Loucy (cell line): ENCODE data around the gene RNU5D-1.

ENCODE experiments used
- H2AFZ ChIP-seq: fragments of 200-600 bp; sonication (generic); 2 replicates; pipeline ENCODE4 v1.6.0; 2016; ENCODE audit warnings: antibody characterized with exemption, mild to moderate bottlenecking, low read length, moderate library complexity
- H3F3A ChIP-seq: fragments of 200-600 bp; 2 replicates; pipeline ENCODE4 v1.6.0; 2016; ENCODE audit warnings: antibody characterized with exemption, low read depth, mild to moderate bottlenecking
- H3K27me3 ChIP-seq: fragments of 200-600 bp; sonication (generic); 2 replicates; pipeline ENCODE4 v1.6.1; 2014; ENCODE audit warnings: low read length, mild to moderate bottlenecking; ENCODE audit not compliant: insufficient read depth, poor library complexity, severe bottlenecking
- H3K36me3 ChIP-seq: fragments of 200-600 bp; sonication (generic); 2 replicates; pipeline ENCODE4 v1.6.1; 2016; ENCODE audit warnings: low read length; ENCODE audit not compliant: insufficient read depth
- H3K4me1 ChIP-seq: fragments of 200-600 bp; sonication (generic); 2 replicates; pipeline ENCODE4 v1.5.1; 2014; ENCODE audit warnings: low read length, mild to moderate bottlenecking; ENCODE audit not compliant: insufficient read depth, poor library complexity, severe bottlenecking
- H3K4me2 ChIP-seq: fragments of 200-600 bp; sonication (generic); 2 replicates; pipeline ENCODE4 v1.6.0; 2014; ENCODE audit warnings: antibody characterized with exemption, low read length, low read depth, mild to moderate bottlenecking; ENCODE audit not compliant: poor library complexity, severe bottlenecking
- H3K4me3 ChIP-seq: fragments of 200-600 bp; sonication (generic); 2 replicates; pipeline ENCODE4 v1.5.1; 2014; ENCODE audit warnings: low read length, mild to moderate bottlenecking, mixed read lengths; ENCODE audit not compliant: poor library complexity, severe bottlenecking
- H3K79me2 ChIP-seq: fragments of 200-600 bp; sonication (generic); 2 replicates; pipeline ENCODE4 v1.6.1; 2014; ENCODE audit warnings: low read length; ENCODE audit not compliant: insufficient read depth
- H3K9ac ChIP-seq: fragments of 200-600 bp; sonication (generic); 2 replicates; pipeline ENCODE4 v1.6.0; 2014; ENCODE audit warnings: mild to moderate bottlenecking, low read depth, low read length, moderate library complexity; ENCODE audit not compliant: poor library complexity, severe bottlenecking
- H3K9me2 ChIP-seq: fragments of 200-600 bp; sonication (generic); replicated peaks from 2 replicates; pipeline ENCODE4 v1.6.1; 2016; ENCODE audit warnings: low read depth, low read length, mixed read lengths
- H3K9me3 ChIP-seq: fragments of 200-600 bp; sonication (generic); 2 replicates; pipeline ENCODE4 v1.6.1; 2014; ENCODE audit warnings: mild to moderate bottlenecking, antibody characterized with exemption, low read length, low read depth; ENCODE audit not compliant: insufficient read depth
- H4K20me1 ChIP-seq: fragments of 200-600 bp; sonication (generic); 2 replicates; pipeline ENCODE4 v1.6.0; 2014; ENCODE audit warnings: antibody characterized with exemption, low read length, mild to moderate bottlenecking; ENCODE audit not compliant: insufficient read depth, poor library complexity, severe bottlenecking
- CTCF ChIP-seq: fragments of 200-600 bp; sonication (generic); conservative IDR thresholded peaks from 2 replicates; pipeline ENCODE4 v1.5.1; 2014; ENCODE audit warnings: mild to moderate bottlenecking, antibody characterized with exemption, low read length
- EZH2phosphoT487 ChIP-seq: fragments of 200-600 bp; IDR thresholded peaks from 2 replicates; pipeline ENCODE4 v1.6.1; 2018; ENCODE audit warnings: antibody characterized with exemption, mild to moderate bottlenecking, moderate library complexity, borderline replicate concordance

RNU5D-1 gene

GRCh38 chr1:44698138-44698537 is 32.8 kb downstream of the RNU5D-1 start:
- H3K4me1 ChIP-seq, result peaks cover 6% of the 10 kb centered on the region
- no peaks in the 10 kb centered on the region for H3K79me2 ChIP-seq
- no peak overlapping the region for H2AFZ ChIP-seq
- no peaks in the 10 kb centered on the region for H4K20me1 ChIP-seq
- H3K9me3 ChIP-seq, result no peaks in the 10 kb centered on the region
- H3K27me3 ChIP-seq, result no peaks in the 10 kb centered on the region
- no peaks in the 10 kb centered on the region for H3F3A ChIP-seq
- H3K9me2 ChIP-seq, result no peaks in the 10 kb centered on the region
- TF ChIP-seq CTCF, result no peak
- TF ChIP-seq EZH2phosphoT487, result no peak
- H3K36me3 ChIP-seq, result no peaks in the 10 kb centered on the region
- no peak overlapping the region for H3K4me2 ChIP-seq
- H3K9ac ChIP-seq, result no peak overlapping the region
- no peak overlapping the region for H3K4me3 ChIP-seq

- no peaks in the 10 kb centered on the region for H3K27me3 ChIP-seq
- H4K20me1 ChIP-seq, result no peaks in the 10 kb centered on the region
- H3K9me3 ChIP-seq, result no peaks in the 10 kb centered on the region
- no peak overlapping the region for H3K9ac ChIP-seq
- H3K9me2 ChIP-seq, result no peaks in the 10 kb centered on the region
- no peaks in the 10 kb centered on the region for H3F3A ChIP-seq
- H3K4me3 ChIP-seq, result no peak overlapping the region
- no peak for TF ChIP-seq CTCF
- TF ChIP-seq EZH2phosphoT487, result no peak
- H3K79me2 ChIP-seq, result no peaks in the 10 kb centered on the region
- H3K36me3 ChIP-seq, result no peaks in the 10 kb centered on the region
- H3K4me1 ChIP-seq, result peaks cover 6% of the 10 kb centered on the region
- peak overlapping the region; percentile 78 for H2AFZ ChIP-seq
- H3K4me2 ChIP-seq, result no peak overlapping the region
These were observed 34.1 kb downstream of the RNU5D-1 start for GRCh38 chr1:44696789-44697345.

- Histone ChIP-seq H4K20me1 (no peaks in the 10 kb centered on the region), H3K27me3 (no peaks in the 10 kb centered on the region), H3K9ac (no peak overlapping the region), H3K9me2 (no peaks in the 10 kb centered on the region), H3K4me1 (peaks cover 6% of the 10 kb centered on the region), H3K36me3 (no peaks in the 10 kb centered on the region), H3K79me2 (no peaks in the 10 kb centered on the region), H3K4me3 (no peak overlapping the region), H2AFZ (peak overlapping the region; percentile 78; the same call in 1 of the 2 replicates), H3K4me2 (no peak overlapping the region), H3K9me3 (no peaks in the 10 kb centered on the region), H3F3A (no peaks in the 10 kb centered on the region)
- TF ChIP-seq EZH2phosphoT487 (no peak), CTCF (no peak)
These were observed 34.9 kb downstream of the RNU5D-1 start for GRCh38 chr1:44696101-44696500.
